Ovary (tissue), 9 donors: ENCODE data around the gene NEDD1. TPM values are rescaled to one million over a fixed set of nuclear protein-coding genes. Genes with fewer than 3 reads are reported as not detected.

Experiments
- DNase-seq, 5 donors: peaks; one replicate each; pipeline ENCODE4 v3.0.0-alpha.2; 2019 to 2020
- H3K27ac ChIP-seq, 2 donors: fragments of 200-600 bp; one replicate each; pipeline versions ENCODE4 v1.5.1 to v1.8.0; 2019 to 2022
- H3K27me3 ChIP-seq: fragments of 200-600 bp; one replicate; pipeline ENCODE4 v1.8.0; 2022
- H3K36me3 ChIP-seq: fragments of 200-600 bp; sonication (generic); one replicate; pipeline ENCODE4 v1.5.1; 2019
- H3K4me1 ChIP-seq: one replicate; pipeline ENCODE4 v1.8.1; 2013; ENCODE audit warnings: mild to moderate bottlenecking, moderate library complexity; ENCODE audit not compliant: insufficient read depth
- H3K4me3 ChIP-seq: fragments of 200-600 bp; sonication (generic); one replicate; pipeline ENCODE4 v1.5.1; 2017
- H3K9me3 ChIP-seq, 2 donors: fragments of 200-600 bp in 1 of 2; sonication (generic) in 1 of 2; one replicate each; pipeline versions ENCODE4 v1.5.1 to v1.8.1; 2013 to 2019; ENCODE audit warnings: mild to moderate bottlenecking in 1 of 2, moderate library complexity in 1 of 2
- CTCF ChIP-seq, 3 donors: fragments of 450-650 bp in 2 of 3; fragments of 200-600 bp in 1 of 3; IDR thresholded peaks; one replicate each; pipeline versions ENCODE4 v1.5.1 to v1.8.0; 2016 to 2022; ENCODE audit warnings: antibody characterized with exemption in 3 of 3, mild to moderate bottlenecking in 1 of 3
- EP300 ChIP-seq: sonication (generic); formaldehyde crosslinking; IDR thresholded peaks from one replicate; pipeline ENCODE4 v1.6.1; 2017; ENCODE audit warnings: antibody characterized with exemption
- POLR2A ChIP-seq: fragments of 450-650 bp; IDR thresholded peaks from one replicate; pipeline ENCODE4 v1.6.1; 2017; ENCODE audit warnings: antibody characterized with exemption, mild to moderate bottlenecking, moderate library complexity
- WGBS, 3 donors: extraction: QIAGEN DNeasy Blood & Tissue Kit in 1 of 3; methylation state at CpG; one replicate each; pipeline versions ENCODE4 v1.1.5 to v1.1.7; 2013 to 2017; 5-methylcytosine and 5-hydroxymethylcytosine counted together
- intact Hi-C, 4 donors: fragments of 100-400 bp; cut with DNase I; formaldehyde crosslinking; loops; one replicate each; pipeline versions ENCODE4 v1.11.0 to v1.15.1; 2022 to 2023
- polyA plus RNA-seq, 2 donors: library from polyadenylated mRNA; stranded (reverse); fragments of 200-250 nt in 1 of 2; fragments of 350-450 nt in 1 of 2; fragmentation: Illumina TruSeq in 1 of 2; extraction: RNeasy Lipid Tissue Mini Kit (QIAGEN cat#74804) in 1 of 2; gene quantifications; one replicate each; pipeline ENCODE4 v1.2.3, GENCODE V29; 2013 to 2014
- small RNA-seq: library from RNA; depleted of rRNA; stranded (forward); fragments of <200 nt; gene quantifications from one replicate; pipeline ENCODE3, GENCODE V24; 2016
- total RNA-seq, 7 donors: library from RNA; depleted of rRNA in 2 of 7; stranded (reverse); fragments of >200 nt in 2 of 7; fragmentation: NEBNext Ultra II Directional in 3 of 7; extraction: Animal tissue kit (Norgen Biotek cat#: 25700) in 3 of 7; gene quantifications; one replicate each; pipeline versions ENCODE4 v1.1.0 to v1.2.4, GENCODE V29; 2016 to 2023
- donor health status: DM: no; HTN: no; CAD: no; lungs with moderate emphysema.
- donor health status: DM: no; HTN: no; CAD: no.
- donor health status: Bipolar disorder and iron deficiency.
- donor health status: DM: yes; HTN: yes; CAD: no.
- donor health status: DM: no; HTN: no; CAD: no.
- donor health status: DM: yes; HTN: yes; CAD: no.

Gene NEDD1
- total and polyA plus RNA-seq, 9 donors, result 7.9 to 16.3 (median 14.1) TPM

- intact Hi-C loops, result no loop called here
- H3K4me1 ChIP-seq, result no peaks in the 10 kb centered on the region
- H3K9me3 ChIP-seq, result no peaks in the 10 kb centered on the region
- H3K4me3 ChIP-seq, result no peak overlapping the region
- H3K27ac ChIP-seq, result no peak overlapping the region
- no peaks in the 10 kb centered on the region for H3K27me3 ChIP-seq
- TF ChIP-seq POLR2A, result no peak
- 68 to 77% (median 70%) methylated on average over 5 of the region's 5 CpGs for WGBS, 3 donors
- DNase-seq, result no peak
- no peaks in the 10 kb centered on the region for H3K36me3 ChIP-seq
Observed at GRCh38 chr12:96994900-96995299, 87.8 kb downstream of the NEDD1 start.

- DNase-seq, result no peak
- Histone ChIP-seq H3K4me3 (no peak overlapping the region), H3K27ac (no peak overlapping the region), H3K4me1 (no peaks in the 10 kb centered on the region), H3K36me3 (no peaks in the 10 kb centered on the region), H3K27me3 (no peaks in the 10 kb centered on the region), H3K9me3 (no peaks in the 10 kb centered on the region)
- TF ChIP-seq CTCF (IDR thresholded peaks at IDR 0.05), result no peak
- intact Hi-C loops, result no loop called here
- 15 to 19% (median 18%) methylated on average over 6 of the region's 6 CpGs for WGBS, 3 donors
Observed at GRCh38 chr12:96995861-96996260, 88.8 kb downstream of the NEDD1 start.

GRCh38 chr12:96997797-96998484 is 90.9 kb downstream of the NEDD1 start:
- intact Hi-C loops, result no loop called here
- DNase-seq, result no peak
- Histone ChIP-seq H3K27me3 (no peaks in the 10 kb centered on the region), H3K36me3 (no peaks in the 10 kb centered on the region), H3K4me3 (no peak overlapping the region), H3K27ac (no peak overlapping the region), H3K4me1 (no peaks in the 10 kb centered on the region), H3K9me3 (no peaks in the 10 kb centered on the region)
- TF ChIP-seq EP300 (no peak), POLR2A (no peak), CTCF (IDR thresholded peaks at IDR 0.05) (no peak)
- WGBS, 3 donors, result 85 to 93% (median 85%) methylated on average over 7 of the region's 7 CpGs

GRCh38 chr12:97003276-97003675 is 96.2 kb downstream of the NEDD1 start:
- no peaks in the 10 kb centered on the region for H3K9me3 ChIP-seq
- DNase-seq, result no peak
- H3K27me3 ChIP-seq, result no peaks in the 10 kb centered on the region
- H3K4me3 ChIP-seq, result no peak overlapping the region
- H3K36me3 ChIP-seq, result no peaks in the 10 kb centered on the region
- intact Hi-C loops, result no loop called here
- no peaks in the 10 kb centered on the region for H3K4me1 ChIP-seq
- TF ChIP-seq POLR2A, result no peak
- 91 to 94% (median 92%) methylated on average over 8 of the region's 8 CpGs for WGBS, 3 donors
- H3K27ac ChIP-seq, result no peak overlapping the region

Small RNA genes lying within 50 kb of the gene (small RNA-seq; reads per million reads assigned to genes)
- not detected for gene RF00019
